HepG2 (cell line): ENCODE data around the gene FAM228B. TPM values are rescaled to one million over a fixed set of nuclear protein-coding genes. Genes with fewer than 3 reads are reported as not detected.

Experiments
- ATAC-seq: fragments of 200-7000 bp; cut with Tn5 transposase; 3 replicates; pipeline ENCODE4 v1.9.1; 2020; ENCODE audit warnings: mild to moderate bottlenecking, moderate library complexity
- BruUV-seq: library from RNA; stranded (reverse); fragments of 400-500 nt; replicated peaks from 2 replicates; lab custom pipeline; 2021; lab: Mats Ljungman, UMichigan
- CTCF ChIA-PET: fragments of 300-600 bp; formaldehyde crosslinking; extraction: SDS; loops from one replicate; lab custom pipeline; 2021; ENCODE audit warnings: low total read pairs, inconsistent platforms, low intra/inter-chr PET ratio; lab: Yijun Ruan, JAX
- POLR2A ChIA-PET: fragments of 350-600 bp; sonication (Branson Sonifier 250); formaldehyde crosslinking; loops from one replicate; lab custom pipeline; 2020; ENCODE audit warnings: antibody characterized with exemption, inconsistent platforms; lab: Yijun Ruan, JAX
- DNase-seq: peaks from one replicate; pipeline ENCODE4 v3.0.0-alpha.2; 2015; ENCODE audit warnings: low spot score
- FAIRE-seq: peaks from 3 replicates; lab custom pipeline; 2011; peaks lifted over from hg19 to GRCh38; lab: Jason Lieb, UNC
- H2AFZ ChIP-seq: one replicate; pipeline ENCODE4 v1.6.1; 2011; ENCODE audit warnings: low read length, inconsistent platforms
- H3K27ac ChIP-seq: fragments of 300-600 bp; 3 replicates; pipeline ENCODE4 v1.8.0; 2011; ENCODE audit warnings: mixed run types, mild to moderate bottlenecking, mixed read lengths, low read length, inconsistent platforms; ENCODE audit not compliant: insufficient read depth; ENCODE audit errors: extremely low read length
- H3K27me3 ChIP-seq, 2 experiments: fragments of 200-600 bp in 1 of 2; 2 replicates in 1 of 2; 3 replicates in 1 of 2; pipeline versions ENCODE4 v1.6.0 to v1.8.0; 2011; ENCODE audit warnings: low read length in 2 of 2, mild to moderate bottlenecking in 2 of 2, moderate library complexity in 2 of 2, inconsistent platforms in 1 of 2; ENCODE audit not compliant: insufficient read depth in 2 of 2, control insufficient read depth in 1 of 2
- H3K36me3 ChIP-seq, 2 experiments: fragments of 200-600 bp in 1 of 2; replicated peaks in 1 of 2; 2 replicates in 1 of 2; 3 replicates in 1 of 2; pipeline versions ENCODE4 v1.5.1 to v1.8.0; 2011; ENCODE audit warnings: low read length in 2 of 2, inconsistent platforms in 1 of 2; ENCODE audit not compliant: insufficient read depth in 2 of 2, control insufficient read depth in 1 of 2
- H3K4me1 ChIP-seq: 2 replicates; pipeline ENCODE4 v1.5.1; 2012; ENCODE audit warnings: low read length, inconsistent platforms; ENCODE audit not compliant: insufficient read depth
- H3K4me2 ChIP-seq: 2 replicates; pipeline ENCODE4 v1.6.0; 2011; ENCODE audit warnings: low read depth, low read length, inconsistent platforms
- H3K4me3 ChIP-seq, 3 experiments: fragments of 200-600 bp in 1 of 3; sonication (generic), shearing (Covaris generic) in 1 of 3; replicated peaks in 1 of 3; 2 replicates each; pipeline ENCODE4 v1.5.1; 2011 to 2016; ENCODE audit warnings: low read length in 3 of 3, inconsistent platforms in 2 of 3, low read depth in 2 of 3, mild to moderate bottlenecking in 2 of 3, control low read depth in 1 of 3, mixed read lengths in 1 of 3; ENCODE audit not compliant: insufficient read depth in 1 of 3
- H3K79me2 ChIP-seq: one replicate; pipeline ENCODE4 v1.6.1; 2011; ENCODE audit warnings: low read length, inconsistent platforms; ENCODE audit not compliant: insufficient read depth
- H3K9ac ChIP-seq: 2 replicates; pipeline ENCODE4 v1.6.0; 2011; ENCODE audit warnings: mild to moderate bottlenecking, low read depth, low read length, inconsistent platforms; ENCODE audit not compliant: insufficient read depth
- H3K9me3 ChIP-seq: 2 replicates; pipeline ENCODE4 v1.5.1; 2012; ENCODE audit warnings: mild to moderate bottlenecking, low read length
- H4K20me1 ChIP-seq: 2 replicates; pipeline ENCODE4 v1.6.0; 2011; ENCODE audit warnings: inconsistent platforms, mild to moderate bottlenecking, low read length, moderate library complexity; ENCODE audit not compliant: insufficient read depth
- CBX1 ChIP-seq: IDR thresholded peaks from one replicate; pipeline ENCODE4 v1.6.1; 2016; ENCODE audit warnings: antibody characterized with exemption, low read depth
- FOXP4 ChIP-seq: sonication (generic); formaldehyde crosslinking; IDR thresholded peaks from 2 replicates; pipeline ENCODE4 v1.4.0; 2020; ENCODE audit warnings: missing genetic modification reagents
- KAT2B ChIP-seq: fragments of 150-350 bp; IDR thresholded peaks from 2 replicates; pipeline ENCODE4 v1.6.1; 2014; ENCODE audit warnings: low read depth, low read length, borderline replicate concordance
- KIAA2018 ChIP-seq: sonication (generic); formaldehyde crosslinking; IDR thresholded peaks from 2 replicates; pipeline ENCODE4 v1.5.0; 2020; ENCODE audit warnings: mild to moderate bottlenecking, missing genetic modification reagents, borderline replicate concordance
- MLLT10 ChIP-seq: sonication (generic); formaldehyde crosslinking; IDR thresholded peaks from 2 replicates; pipeline ENCODE4 v1.4.0; 2020; ENCODE audit warnings: missing genetic modification reagents
- RELA ChIP-seq: sonication (generic); formaldehyde crosslinking; IDR thresholded peaks from 2 replicates; pipeline ENCODE4 v1.4.0; 2020; ENCODE audit warnings: missing genetic modification reagents
- SNAPC2 ChIP-seq: sonication (generic); formaldehyde crosslinking; IDR thresholded peaks from 2 replicates; pipeline ENCODE4 v1.8.1; 2022; ENCODE audit warnings: mild to moderate bottlenecking, missing genetic modification reagents
- ZGPAT ChIP-seq: IDR thresholded peaks from 2 replicates; pipeline ENCODE4 v1.6.1; 2016; ENCODE audit warnings: mild to moderate bottlenecking
- ZNF160 ChIP-seq: sonication (generic); formaldehyde crosslinking; IDR thresholded peaks from 2 replicates; pipeline ENCODE4 v1.8.0; 2022; ENCODE audit warnings: mild to moderate bottlenecking, inconsistent platforms, missing genetic modification reagents
- ZNF275 ChIP-seq: sonication (generic); formaldehyde crosslinking; IDR thresholded peaks from 2 replicates; pipeline ENCODE4 v1.8.0; 2022; ENCODE audit warnings: missing genetic modification reagents, mild to moderate bottlenecking, inconsistent platforms, borderline replicate concordance
- ZNF3 ChIP-seq: IDR thresholded peaks from 2 replicates; pipeline ENCODE4 v1.7.0; 2017; ENCODE audit warnings: inconsistent platforms
- ZNF501 ChIP-seq: sonication (generic); formaldehyde crosslinking; IDR thresholded peaks from 2 replicates; pipeline ENCODE4 v1.5.1; 2020; ENCODE audit warnings: mild to moderate bottlenecking, moderate library complexity, missing genetic modification reagents
- ZNF619 ChIP-seq: sonication (generic); formaldehyde crosslinking; IDR thresholded peaks from 2 replicates; pipeline ENCODE4 v1.4.0; 2020; ENCODE audit warnings: mild to moderate bottlenecking, missing genetic modification reagents
- WGBS: methylation state at CpG from one replicate; pipeline ENCODE4 v1.1.6; 2017; ENCODE audit warnings: low lambda C conversion rate; 5-methylcytosine and 5-hydroxymethylcytosine counted together
- in situ Hi-C: cut with HindIII; loops from 2 replicates; pipeline ENCODE4 v1.10.0; 2017; ENCODE audit warnings: low pct_unique_long_range_greater_than_20kb; ENCODE audit not compliant: extremely low pct_ligation_motif_present
- intact Hi-C: fragments of 100-400 bp; cut with micrococcal nuclease; formaldehyde crosslinking; loops from one replicate; pipeline ENCODE4 v1.10.0; 2022; ENCODE audit not compliant: unreplicated experiment
- polyA plus RNA-seq, 8 experiments: library from polyadenylated mRNA; depleted of rRNA in 3 of 8; stranded (reverse) in 7 of 8; unstranded in 1 of 8; fragments of >200 nt; fragmentation: Illumina TruSeq in 4 of 8; extraction: Trizol in 4 of 8; gene quantifications; 2 replicates each; pipeline versions ENCODE4 v1.2.1 to v1.2.3, GENCODE V29; 2011 to 2016; ENCODE audit warnings: low read depth in 4 of 8, missing spikeins in 1 of 8, mixed read lengths in 1 of 8; ENCODE audit not compliant: insufficient read depth in 1 of 8
- total RNA-seq, 5 experiments: library from RNA; depleted of rRNA; stranded (reverse); fragments of >200 nt; fragmentation: Illumina TruSeq; extraction: Trizol; gene quantifications; 2 replicates each; pipeline ENCODE4 v1.2.3, GENCODE V29; 2016; ENCODE audit warnings: low read depth in 1 of 5

The FAM228B gene
- total and polyA plus RNA-seq, 2 of the 13 experiments (the other 11 are each of a cell fraction or from before 2014, with no cell fraction given) = 0.79 to 1.1 TPM

- Histone ChIP-seq H3K4me1 (no peaks in the 10 kb centered on the region), H2AFZ (no peak overlapping the region), H3K27me3 (peaks cover 0 to 10% of the 10 kb centered on the region in 2 experiments; a peak in 2 of 5 replicates), H4K20me1 (no peaks in the 10 kb centered on the region), H3K27ac (no peak overlapping the region), H3K36me3 (no peaks in the 10 kb centered on the region), H3K9ac (no peak overlapping the region), H3K79me2 (no peaks in the 10 kb centered on the region), H3K4me2 (no peak overlapping the region), H3K9me3 (no peaks in the 10 kb centered on the region), H3K4me3 (no peak overlapping the region)
- intact Hi-C loops (no loop called here), in situ Hi-C loops (no loop called here)
- ChIA-PET POLR2A (interaction anchor here (1.4 kb wide), 1 partner anchor 249 kb away, joined by 3 read pairs; the partner anchor contains the start of gene ATAD2B), CTCF (no interaction called here)
- ATAC-seq = no peak
- 12% methylated on average over 1 of the region's 1 CpG for WGBS
- FAIRE-seq = no peak
- no peak for DNase-seq
- BruUV-seq = no TSS peak
- TF ChIP-seq ZGPAT (CRISPR knock-in tag) (no peak), RELA (CRISPR knock-in tag) (no peak), MLLT10 (CRISPR knock-in tag) (no peak), ZNF160 (CRISPR knock-in tag) (no peak), ZNF619 (CRISPR knock-in tag) (no peak), ZNF3 (CRISPR knock-in tag) (no peak), CBX1 (no peak), ZNF275 (CRISPR knock-in tag) (no peak), KIAA2018 (no peak), FOXP4 (CRISPR knock-in tag) (no peak), KAT2B (no peak), SNAPC2 (CRISPR knock-in tag) (no peak), ZNF501 (no peak)
Measured at GRCh38 chr2:24176326-24176725, 53.1 kb downstream of the FAM228B start.
